Sciatic nerve (tissue), 2 donors: ENCODE results near the gene PRSS21. TPM values are rescaled to one million over a fixed set of nuclear protein-coding genes. Genes with fewer than 3 reads are reported as not detected.

Source experiments
- ATAC-seq: fragments of 200-7000 bp; cut with Tn5 transposase; one replicate; pipeline ENCODE4 v1.9.1; 2020; ENCODE audit warnings: mild to moderate bottlenecking, moderate library complexity
- DNase-seq: peaks from one replicate; pipeline ENCODE4 v3.0.0-alpha.2; 2020; ENCODE audit warnings: low spot score
- intact Hi-C: fragments of 100-400 bp; cut with DNase I; formaldehyde crosslinking; loops from one replicate; pipeline ENCODE4 v1.14.2; 2022
- total RNA-seq: library from RNA; stranded (reverse); fragmentation: NEBNext Ultra II Directional; extraction: Animal tissue kit (Norgen Biotek cat#: 25700); gene quantifications from one replicate; pipeline ENCODE4 v1.2.1, GENCODE V29; 2021
- donor health status: DM: no; HTN: no; CAD: no.
- donor health status: DM: no; HTN: no; CAD: no.

The PRSS21 gene
- total RNA-seq, 1 donor from 2014 or later = 0.40 TPM

DNA sequence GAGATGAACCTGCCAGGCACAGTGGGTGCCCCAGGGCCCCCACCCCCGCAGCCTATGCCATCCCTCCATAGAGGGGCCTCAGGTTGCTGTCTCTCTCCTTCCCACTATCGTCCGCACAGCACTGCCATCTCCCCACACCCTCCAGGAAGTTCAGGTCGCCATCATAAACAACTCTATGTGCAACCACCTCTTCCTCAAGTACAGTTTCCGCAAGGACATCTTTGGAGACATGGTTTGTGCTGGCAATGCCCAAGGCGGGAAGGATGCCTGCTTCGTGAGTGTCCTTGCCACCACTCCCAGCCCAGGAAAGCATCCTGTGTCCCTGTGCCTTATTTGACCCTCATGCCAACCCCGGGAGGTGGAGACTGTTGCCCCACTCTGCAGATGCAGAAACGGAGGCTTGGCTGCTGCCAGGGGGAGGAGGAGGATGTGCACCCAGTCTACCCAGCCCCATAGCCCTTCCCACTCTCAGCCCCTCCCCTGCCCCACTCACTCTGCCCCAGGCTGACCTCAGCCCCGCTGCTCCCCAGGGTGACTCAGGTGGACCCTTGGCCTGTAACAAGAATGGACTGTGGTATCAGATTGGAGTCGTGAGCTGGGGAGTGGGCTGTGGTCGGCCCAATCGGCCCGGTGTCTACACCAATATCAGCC, 3.9 kb downstream of the PRSS21 start:
- DNase-seq = peak; percentile 50
- ATAC-seq = no peak
- intact Hi-C loops = no loop called here

DNA sequence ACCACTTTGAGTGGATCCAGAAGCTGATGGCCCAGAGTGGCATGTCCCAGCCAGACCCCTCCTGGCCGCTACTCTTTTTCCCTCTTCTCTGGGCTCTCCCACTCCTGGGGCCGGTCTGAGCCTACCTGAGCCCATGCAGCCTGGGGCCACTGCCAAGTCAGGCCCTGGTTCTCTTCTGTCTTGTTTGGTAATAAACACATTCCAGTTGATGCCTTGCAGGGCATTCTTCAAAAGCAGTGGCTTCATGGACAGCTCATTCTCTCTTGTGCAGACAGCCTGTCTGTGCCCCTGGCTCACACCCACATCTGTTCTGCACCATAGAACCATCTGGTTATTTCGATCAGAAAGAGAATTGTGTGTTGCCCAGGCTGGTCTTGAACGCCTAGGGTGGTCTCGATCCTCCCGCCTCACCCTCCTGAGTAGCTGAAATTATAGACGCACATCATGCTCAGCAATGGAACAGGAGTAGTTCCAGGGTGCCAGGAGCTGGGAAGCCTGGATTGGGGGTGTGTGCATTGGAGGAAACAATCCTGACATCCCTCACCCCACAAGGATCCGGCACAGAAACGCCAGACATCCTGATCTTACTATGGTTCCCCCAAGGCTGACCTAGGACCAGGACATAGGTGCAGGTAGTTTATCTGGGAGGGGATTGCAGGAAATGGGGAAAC, 4.6 kb downstream of the PRSS21 start:
- DNase-seq (peak; percentile 40), ATAC-seq (no peak)
- intact Hi-C loops = no loop called here

DNA sequence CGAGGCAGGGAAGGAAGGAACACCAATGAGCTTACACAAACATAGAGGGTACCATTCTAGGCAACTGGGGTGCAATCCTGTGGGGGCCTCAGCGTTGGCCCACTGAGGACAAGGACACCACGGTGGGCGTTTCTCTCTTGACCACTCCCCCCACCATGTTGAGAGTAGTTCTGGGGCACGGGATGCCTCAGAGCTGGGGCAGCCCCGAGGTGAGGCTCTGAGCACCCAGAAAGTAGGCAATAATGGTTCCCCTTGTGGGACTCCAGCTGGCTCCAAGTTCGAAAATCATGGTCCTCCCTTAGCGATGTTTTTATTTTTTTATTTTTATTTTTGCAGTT, 5.1 kb downstream of the PRSS21 start:
- intact Hi-C loops = no loop called here
- DNase-seq = peak; percentile 21

DNA sequence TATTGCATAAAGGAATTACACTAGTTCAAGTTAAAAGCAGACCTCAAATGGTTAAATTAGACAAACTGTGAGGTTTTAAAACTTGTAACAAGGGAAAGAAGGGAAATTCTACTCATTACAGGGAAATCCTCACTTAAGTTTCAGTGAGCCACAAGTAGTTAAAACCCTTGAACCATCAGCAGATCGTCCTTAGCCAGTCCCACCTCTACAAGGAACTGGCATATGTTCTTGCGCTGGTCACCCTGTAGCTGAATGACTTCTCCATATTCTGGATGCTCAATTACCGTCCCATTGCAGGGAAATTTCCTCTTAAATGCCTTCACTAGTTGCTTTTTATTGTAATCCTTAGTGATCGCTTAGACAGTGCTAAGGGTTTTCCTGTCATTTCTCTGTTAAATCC, 5.5 kb downstream of the PRSS21 start:
- ATAC-seq = no peak
- no peak for DNase-seq
- intact Hi-C loops = no loop called here

More for the DNA sequence above, 5.1 kb downstream of the PRSS21 start:
- no peak for ATAC-seq

DNA sequence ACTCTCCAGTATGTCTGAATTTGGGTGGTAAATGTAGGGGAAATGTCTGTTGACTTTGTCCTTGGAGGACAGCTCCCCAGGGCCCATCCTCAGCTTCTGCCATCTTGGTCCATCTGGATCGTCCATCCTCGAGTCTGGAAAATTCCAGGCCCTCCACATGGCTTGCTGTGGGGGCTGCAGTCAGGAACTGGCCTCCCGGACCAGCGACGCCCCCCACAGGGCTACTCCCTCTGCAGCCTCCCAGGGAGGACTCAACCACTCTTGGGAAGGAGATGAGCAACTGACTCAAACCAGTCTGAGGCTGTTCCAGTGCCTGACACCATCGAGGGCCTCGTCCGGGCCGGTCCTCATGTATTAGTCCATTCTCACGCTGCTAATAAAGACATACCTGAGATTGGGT, 7.6 kb downstream of the PRSS21 start:
- DNase-seq (peak; percentile 36), ATAC-seq (no peak)
- intact Hi-C loops = no loop called here

DNA sequence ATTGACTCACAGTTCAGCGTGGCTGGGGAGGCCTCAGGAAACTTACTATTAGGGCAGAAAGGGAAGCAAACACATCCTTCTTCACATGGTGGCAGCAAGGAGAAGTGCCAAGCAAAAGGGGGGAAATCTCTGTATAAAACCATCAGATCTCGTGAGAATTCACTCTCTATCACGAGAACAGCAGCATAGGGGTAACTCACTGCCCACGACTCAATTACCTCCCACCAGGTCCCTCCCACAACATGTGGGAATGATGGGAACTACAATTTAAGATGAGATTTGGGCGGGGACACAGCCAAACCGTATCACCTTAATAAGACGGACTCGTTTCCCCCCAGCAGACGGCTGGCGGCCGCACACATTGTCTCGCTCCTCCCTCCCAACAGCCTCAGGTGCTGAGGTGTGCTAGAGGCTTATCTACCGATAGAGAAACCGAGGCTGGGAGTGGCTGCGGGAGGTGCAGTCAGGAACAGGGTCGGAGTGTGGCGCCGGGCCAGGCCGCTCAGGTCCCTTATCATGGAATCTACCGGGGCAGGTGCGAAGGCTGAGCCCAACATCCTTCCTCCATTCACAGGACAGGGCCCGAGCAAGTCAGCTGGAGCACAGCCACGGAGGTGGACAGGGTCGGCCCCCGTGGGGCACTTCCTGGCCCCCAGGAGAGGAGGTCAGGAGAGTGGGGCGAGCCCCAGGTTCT, 8.2 kb downstream of the PRSS21 start:
- ATAC-seq (no peak), DNase-seq (peak; percentile 46)
- intact Hi-C loops = no loop called here

DNA sequence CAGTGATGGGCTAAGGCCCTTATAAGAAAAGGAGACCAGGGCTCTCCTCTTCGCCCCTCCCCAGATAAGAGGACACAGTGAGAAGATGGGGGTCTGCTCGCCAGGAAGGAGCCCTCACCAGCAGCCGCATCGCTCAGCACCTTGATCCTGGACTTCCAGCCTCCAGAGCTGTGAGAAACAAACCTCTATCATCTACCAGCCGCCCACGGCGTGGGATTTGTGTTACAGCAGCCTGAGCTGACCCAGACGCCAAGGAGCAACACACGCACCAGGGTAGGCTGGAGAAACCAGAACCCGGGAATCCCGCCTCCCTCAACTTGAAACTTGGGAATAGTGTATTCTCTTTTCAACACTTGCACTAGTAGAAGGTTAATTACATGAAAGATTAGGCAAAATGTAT, 8.9 kb downstream of the PRSS21 start:
- intact Hi-C loops = no loop called here
- DNase-seq (peak; percentile 48), ATAC-seq (no peak)

DNA sequence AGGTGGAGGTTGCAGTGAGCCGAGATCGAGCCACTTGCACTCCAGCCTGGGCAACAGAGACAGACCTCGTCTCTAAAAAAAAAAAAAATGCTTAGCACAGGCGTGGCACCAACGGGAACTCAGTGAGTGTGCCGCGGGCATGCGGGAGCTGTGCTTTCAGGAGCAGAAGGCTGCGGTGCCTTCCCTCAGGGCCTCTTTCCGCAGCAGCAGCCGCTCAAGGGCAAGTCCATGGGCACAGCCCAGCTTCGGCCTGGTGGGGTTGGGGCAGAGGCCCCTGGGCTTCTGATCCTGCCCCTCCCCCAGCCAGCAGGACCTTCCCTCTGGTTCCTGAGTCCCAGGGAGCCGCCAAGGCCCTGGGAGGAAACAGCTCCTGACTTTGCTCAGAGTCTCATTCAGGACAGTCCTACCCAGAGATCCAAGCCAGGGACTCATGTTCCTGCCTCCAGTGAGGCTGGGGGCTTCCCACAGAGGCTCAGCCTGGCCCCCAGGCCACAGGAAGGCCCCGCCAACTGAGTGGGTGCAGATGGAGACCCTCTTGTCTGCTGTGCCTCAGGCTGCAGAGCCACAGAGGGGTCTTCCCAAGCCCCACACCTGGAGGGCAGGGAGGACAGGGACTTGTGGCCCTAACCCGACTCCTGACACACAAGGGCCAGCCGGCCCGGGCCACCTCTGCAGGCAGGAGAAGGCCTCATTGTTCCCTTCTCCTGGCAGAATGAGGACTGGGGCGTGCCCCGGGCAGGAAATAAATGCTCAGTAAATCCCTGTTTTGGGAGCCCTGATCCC, 9.7 kb downstream of the PRSS21 start:
- ATAC-seq = no peak
- DNase-seq = peak; percentile 42
- intact Hi-C loops = no loop called here

DNA sequence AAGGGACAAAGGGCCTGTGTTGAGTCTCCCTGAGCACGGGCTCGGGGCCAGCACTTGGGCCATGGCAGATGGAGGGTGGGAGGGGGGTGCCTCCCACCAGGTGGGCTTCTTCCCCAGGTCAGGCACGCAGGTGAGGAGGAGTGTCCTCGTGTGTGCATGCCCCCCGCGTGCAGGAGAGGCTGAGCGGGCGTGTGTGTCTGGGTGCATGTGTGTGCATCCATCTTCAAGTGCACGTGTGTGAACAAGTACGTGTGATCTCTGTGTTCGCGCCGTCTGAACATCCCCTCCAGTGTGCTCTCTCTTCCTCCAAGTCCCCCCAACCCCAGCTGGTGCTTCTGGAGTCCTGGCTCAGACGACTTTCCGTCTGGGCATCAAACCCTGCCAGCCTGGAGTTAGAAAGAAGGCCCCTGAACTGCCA, 10.3 kb downstream of the PRSS21 start:
- ATAC-seq (no peak), DNase-seq (no peak)
- intact Hi-C loops = no loop called here

- no peak for ATAC-seq
- intact Hi-C loops = no loop called here
- no peak for DNase-seq
These were observed 10.9 kb downstream of the PRSS21 start for GRCh38 chr16:2827831-2828520.

DNA sequence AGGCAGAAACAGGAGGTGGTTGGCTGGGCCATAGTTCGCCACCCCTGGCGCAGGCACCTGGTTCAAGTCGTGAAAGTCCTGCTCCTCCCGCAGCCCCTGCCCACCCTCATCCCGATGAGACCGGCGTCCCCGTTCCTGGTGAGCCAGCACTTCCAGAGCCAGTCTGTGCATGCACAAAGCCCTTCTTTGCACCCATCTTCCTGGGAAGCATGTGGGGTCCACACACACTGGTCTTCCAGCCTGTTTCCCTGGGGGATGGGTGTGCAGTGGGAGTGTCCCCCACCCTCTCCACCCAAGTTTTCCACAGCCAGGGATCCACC, 11.4 kb downstream of the PRSS21 start:
- intact Hi-C loops = no loop called here
- DNase-seq = no peak

GRCh38 chr16:2828876-2829430, 11.9 kb downstream of the PRSS21 start:
- DNase-seq (no peak), ATAC-seq (no peak)
- intact Hi-C loops = no loop called here

More for the DNA sequence above, 11.4 kb downstream of the PRSS21 start:
- ATAC-seq = no peak

- ATAC-seq = no peak
- no peak for DNase-seq
- intact Hi-C loops = no loop called here
These were observed 12.7 kb downstream of the PRSS21 start, which contains the start of gene ZG16B for GRCh38 chr16:2829501-2830354. Gene ZG16B, plus strand, starts transcription at chr16:2830303. Its CDS starts 139 bp downstream, at chr16:2830442.

DNA sequence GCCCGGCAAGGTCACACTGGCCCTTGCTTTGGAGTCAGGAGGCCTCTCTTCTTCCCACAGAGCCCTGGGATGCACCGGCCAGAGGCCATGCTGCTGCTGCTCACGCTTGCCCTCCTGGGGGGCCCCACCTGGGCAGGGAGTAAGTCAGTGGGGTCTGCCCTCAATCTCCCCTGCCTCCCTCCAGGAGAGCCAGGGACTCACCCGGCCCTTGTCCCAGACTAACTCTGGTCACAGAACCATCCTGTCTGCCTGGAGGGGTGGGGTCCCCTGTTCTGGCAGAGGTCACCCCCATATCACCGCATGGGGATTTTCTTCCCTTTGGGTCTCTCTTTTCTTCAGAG, 13.3 kb downstream of the PRSS21 start:
- intact Hi-C loops = no loop called here
- no peak for DNase-seq
- no peak for ATAC-seq

DNA sequence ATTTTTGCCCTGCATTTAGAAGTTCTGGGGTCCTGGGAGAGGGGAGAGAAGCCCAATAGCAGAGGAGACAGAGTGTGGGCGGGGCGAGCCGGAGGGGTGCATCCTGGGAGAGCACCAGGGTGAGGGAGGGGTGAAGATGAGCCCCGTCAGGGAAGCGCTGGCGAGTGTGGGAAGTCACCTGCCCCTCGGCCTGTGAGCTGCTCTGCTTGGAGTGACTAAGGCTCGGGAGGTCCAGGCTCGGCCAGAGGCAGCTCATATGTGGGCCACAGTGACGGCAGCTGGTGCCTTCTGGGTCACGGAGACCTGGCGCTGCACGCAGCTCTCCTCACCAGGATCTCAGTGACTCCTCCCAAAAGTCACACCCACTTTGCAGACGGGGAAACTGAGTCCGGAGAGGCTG, 14.2 kb downstream of the PRSS21 start:
- intact Hi-C loops = no loop called here
- no peak for DNase-seq
- no peak for ATAC-seq

DNA sequence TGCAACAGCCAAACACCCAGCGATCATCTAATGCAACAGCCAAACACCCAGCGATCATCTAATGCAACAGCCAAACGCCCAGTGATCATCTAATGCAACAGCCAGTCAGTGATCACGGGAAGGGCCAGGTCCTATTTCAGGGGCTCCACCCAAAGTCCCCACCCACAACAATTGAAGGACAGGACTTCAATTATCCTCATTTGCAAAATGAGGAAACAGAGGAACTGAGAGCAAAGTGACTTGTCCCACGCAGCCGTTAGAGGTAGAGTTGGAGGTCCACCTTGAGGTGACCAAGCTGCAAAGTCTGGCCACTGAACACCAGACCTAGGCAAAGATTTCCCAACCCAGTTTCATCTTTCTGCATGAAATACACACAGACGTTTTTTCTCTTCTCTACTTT, 16.7 kb downstream of the PRSS21 start:
- DNase-seq = no peak
- ATAC-seq = no peak
- intact Hi-C loops = no loop called here

GRCh38 chr16:2834968-2835367, 17.9 kb downstream of the PRSS21 start:
- intact Hi-C loops = no loop called here
- ATAC-seq (no peak), DNase-seq (no peak)
